Choroid plexus epithelial cell (primary cell): ENCODE measurements around the gene ORC2.
"Not testable (repeated sequence)": the region's sequence is repeated elsewhere in the genome, so short reads cannot be mapped to it uniquely, and the experiment has no call there.

Source experiments
- DNase-seq: peaks from one replicate; pipeline ENCODE4 v3.0.0-alpha.2; 2010; ENCODE audit warnings: low read depth
- H3K4me3 ChIP-seq: 2 replicates; pipeline ENCODE4 v1.5.1; 2011; ENCODE audit warnings: low read depth, mild to moderate bottlenecking, control low read depth, low read length, moderate library complexity
- TF ChIP-seq, protein P1 (sequence below): conservative IDR thresholded peaks from 2 replicates; pipeline ENCODE4 v1.5.1; 2011; ENCODE audit warnings: low read depth, mild to moderate bottlenecking, control low read depth, inconsistent platforms, low read length, moderate library complexity

The ORC2 gene

DNA sequence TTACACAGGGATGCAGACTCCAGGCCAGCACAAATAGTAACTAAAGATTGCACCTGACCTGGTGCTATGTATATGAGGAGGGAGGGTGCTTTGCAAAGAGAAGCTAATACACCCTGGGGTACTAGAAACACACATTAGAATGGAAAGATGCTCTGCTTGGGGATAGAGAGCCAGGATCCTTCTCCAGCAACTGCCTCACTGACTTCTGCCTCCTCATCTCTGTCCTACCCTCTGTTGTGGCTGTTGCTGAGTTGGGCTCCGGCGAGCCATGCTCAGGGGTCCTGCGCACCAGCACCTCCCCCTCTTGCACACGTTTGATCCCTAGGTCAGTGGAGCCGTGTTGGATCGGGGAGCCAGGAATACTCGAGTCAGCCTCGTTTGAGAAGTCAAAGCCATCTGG, 23.7 kb upstream of the ORC2 start:
- TF ChIP-seq, protein P1, sequence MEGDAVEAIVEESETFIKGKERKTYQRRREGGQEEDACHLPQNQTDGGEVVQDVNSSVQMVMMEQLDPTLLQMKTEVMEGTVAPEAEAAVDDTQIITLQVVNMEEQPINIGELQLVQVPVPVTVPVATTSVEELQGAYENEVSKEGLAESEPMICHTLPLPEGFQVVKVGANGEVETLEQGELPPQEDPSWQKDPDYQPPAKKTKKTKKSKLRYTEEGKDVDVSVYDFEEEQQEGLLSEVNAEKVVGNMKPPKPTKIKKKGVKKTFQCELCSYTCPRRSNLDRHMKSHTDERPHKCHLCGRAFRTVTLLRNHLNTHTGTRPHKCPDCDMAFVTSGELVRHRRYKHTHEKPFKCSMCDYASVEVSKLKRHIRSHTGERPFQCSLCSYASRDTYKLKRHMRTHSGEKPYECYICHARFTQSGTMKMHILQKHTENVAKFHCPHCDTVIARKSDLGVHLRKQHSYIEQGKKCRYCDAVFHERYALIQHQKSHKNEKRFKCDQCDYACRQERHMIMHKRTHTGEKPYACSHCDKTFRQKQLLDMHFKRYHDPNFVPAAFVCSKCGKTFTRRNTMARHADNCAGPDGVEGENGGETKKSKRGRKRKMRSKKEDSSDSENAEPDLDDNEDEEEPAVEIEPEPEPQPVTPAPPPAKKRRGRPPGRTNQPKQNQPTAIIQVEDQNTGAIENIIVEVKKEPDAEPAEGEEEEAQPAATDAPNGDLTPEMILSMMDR, result no peak
- no peak overlapping the region for H3K4me3 ChIP-seq
- no peak for DNase-seq

DNA sequence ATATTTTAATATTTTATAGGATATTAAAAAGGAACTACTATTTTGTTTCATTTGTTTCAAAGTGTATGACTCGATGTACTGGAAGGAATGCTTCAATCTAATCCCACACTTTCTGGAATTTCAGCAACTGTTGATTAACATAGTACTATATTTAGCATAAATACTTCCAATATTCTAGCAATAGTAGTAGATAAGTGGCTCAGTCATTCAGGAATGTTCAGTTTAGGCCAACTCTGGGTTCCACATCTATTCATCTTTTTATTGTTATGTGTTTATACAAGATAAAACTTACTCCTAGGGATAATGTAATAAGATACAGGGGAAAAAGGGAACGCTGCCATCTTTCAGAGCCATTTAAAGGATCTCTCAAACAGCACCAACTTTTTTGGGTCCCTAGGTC, 22.3 kb upstream of the ORC2 start:
- no peak overlapping the region for H3K4me3 ChIP-seq
- TF ChIP-seq, protein P1, result no peak
- DNase-seq, result peak; percentile 48

DNA sequence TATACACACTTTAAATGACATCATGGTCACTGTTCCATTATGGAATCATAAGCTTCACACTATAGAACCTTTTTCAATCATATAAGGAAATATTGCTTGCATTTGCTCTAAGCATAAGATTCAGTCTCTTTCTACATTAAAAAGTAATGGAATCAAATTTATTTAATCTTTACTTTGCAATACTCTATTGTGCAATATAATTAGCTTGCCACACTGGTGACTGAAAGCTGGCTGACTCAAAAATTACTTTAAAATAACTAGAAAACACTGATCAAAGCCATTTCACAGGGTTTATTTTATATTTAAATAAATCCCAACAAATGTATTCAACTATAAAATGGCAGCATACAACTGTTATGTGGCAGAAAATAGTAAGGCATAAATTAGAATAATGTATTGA, 13.2 kb upstream of the ORC2 start:
- DNase-seq, result no peak
- no peak overlapping the region for H3K4me3 ChIP-seq
- TF ChIP-seq, protein P1, result no peak

DNA sequence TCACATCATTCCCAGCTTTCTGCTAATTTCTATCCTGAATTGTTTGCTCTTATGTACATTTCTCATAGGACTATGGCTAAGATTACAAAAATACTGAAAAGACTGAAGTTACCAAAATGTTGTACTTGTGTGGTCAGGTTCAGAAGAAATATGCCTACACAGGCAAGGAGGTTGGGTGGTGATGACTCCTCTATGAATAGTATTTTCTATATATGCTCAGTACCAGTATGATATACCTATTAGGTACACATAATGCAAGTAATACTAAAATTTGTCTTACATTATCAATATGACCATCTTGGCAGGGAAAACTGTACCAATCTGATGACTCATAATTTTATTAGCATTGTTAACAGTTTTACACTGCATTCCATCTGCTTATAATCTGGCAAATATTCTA, 12.2 kb upstream of the ORC2 start:
- H3K4me3 ChIP-seq, result no peak overlapping the region
- TF ChIP-seq, protein P1, result no peak
- DNase-seq, result no peak

DNA sequence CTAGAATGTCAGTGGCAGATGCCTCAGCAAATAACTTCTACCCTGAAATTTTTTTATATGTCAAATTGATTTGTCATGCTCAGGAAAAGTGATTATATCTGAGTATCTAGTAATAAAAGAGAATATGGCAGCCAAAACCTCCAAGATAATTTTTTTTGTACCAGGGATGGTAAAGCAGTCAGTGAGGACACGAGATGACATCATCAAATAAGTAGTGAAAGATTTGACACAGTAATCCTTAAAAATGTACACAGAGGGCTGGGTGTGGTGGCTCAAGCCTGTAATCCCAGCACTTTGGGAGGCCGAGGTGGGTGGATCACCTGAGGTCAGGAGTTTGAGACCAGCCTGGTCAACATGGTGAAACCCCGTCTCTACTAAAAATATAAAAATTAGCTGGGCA, 6.6 kb upstream of the ORC2 start:
- not testable (repeated sequence) for H3K4me3 ChIP-seq, DNase-seq

DNA sequence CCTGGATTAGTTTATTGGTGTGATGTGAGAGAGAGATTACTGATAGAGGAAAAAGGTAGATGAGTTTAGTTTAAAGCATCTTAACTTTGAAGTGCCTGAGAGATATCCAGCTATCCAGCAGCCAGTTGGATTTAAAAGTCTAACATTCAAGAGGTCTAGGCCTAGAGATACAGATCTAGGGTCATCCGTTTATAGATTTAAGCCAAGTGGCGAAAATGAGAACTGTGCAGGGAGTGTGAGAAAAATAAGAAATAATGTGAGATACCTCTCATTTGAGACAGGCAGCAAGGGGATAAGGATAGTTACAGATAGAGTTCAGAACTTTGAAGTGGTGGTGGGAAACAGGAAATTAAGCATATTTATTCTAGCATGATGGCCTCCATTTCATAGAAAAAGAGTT, 5.3 kb upstream of the ORC2 start:
- TF ChIP-seq, protein P1, result no peak
- DNase-seq, result no peak
- H3K4me3 ChIP-seq, result no peak overlapping the region

DNA sequence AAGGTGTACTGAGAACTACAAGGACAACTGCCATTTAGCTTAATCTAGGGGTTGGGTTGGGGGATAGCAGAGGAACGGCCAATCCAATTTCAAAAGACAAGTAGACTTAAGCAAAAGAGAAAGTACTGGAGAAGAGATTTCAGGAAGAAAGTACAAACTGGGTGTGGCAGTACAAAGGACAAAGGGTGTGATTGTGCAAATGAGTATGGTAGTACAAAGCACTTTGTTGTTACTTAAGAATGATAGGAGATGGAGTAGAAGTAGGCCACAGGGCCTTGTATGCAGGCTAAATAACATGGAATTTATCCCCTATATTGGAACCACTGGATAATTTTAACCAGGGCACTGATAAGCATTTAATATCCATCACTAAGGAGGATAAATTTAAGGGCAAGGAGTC, 4.7 kb upstream of the ORC2 start:
- no peak overlapping the region for H3K4me3 ChIP-seq
- TF ChIP-seq, protein P1, result no peak
- no peak for DNase-seq

DNA sequence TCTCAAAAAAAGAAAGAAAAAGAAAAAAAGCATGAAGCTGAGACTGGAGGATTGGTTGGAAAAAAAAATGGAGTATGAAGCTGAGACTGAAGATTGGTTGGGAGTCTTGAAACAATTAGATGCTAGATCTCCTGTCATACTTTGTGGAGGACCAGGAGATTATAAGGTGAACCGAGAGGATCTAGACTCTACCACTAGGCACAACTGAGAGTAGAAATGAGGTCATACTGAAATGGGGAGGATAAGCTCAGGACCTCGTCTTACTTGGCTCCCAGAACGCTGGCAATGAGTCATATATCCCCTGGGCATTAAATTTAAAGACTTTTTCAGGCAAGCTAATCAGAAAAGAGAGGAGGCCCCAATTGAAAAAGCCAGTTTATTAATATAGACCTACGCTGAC, 3.3 kb upstream of the ORC2 start:
- no peak overlapping the region for H3K4me3 ChIP-seq
- DNase-seq, result peak; percentile 88
- TF ChIP-seq, protein P1, result peak; percentile 5
